HFFc6 (cell line): ENCODE data around the gene FLCN. TPM values are rescaled to one million over a fixed set of nuclear protein-coding genes. Genes with fewer than 3 reads are reported as not detected.
"Not testable (repeated sequence)": the region's sequence is repeated elsewhere in the genome, so short reads cannot be mapped to it uniquely, and the experiment has no call there.

ENCODE experiments used
- DNase-seq: peaks from one replicate; pipeline ENCODE4 v3.0.0-alpha.2; 2018
- H3K27ac Mint-ChIP-seq: 2 replicates; pipeline ENCODE4 v1.8.0; 2020; ENCODE audit warnings: mild to moderate bottlenecking, mixed read lengths
- H3K27me3 Mint-ChIP-seq: 2 replicates; pipeline ENCODE4 v1.8.0; 2021; ENCODE audit warnings: mild to moderate bottlenecking, moderate library complexity, mixed read lengths; ENCODE audit not compliant: insufficient read depth
- H3K36me3 Mint-ChIP-seq: 2 replicates; pipeline ENCODE4 v1.8.0; 2021; ENCODE audit warnings: low read depth, mixed read lengths
- H3K4me1 Mint-ChIP-seq: 2 replicates; pipeline ENCODE4 v1.8.0; 2020; ENCODE audit warnings: low read depth, mixed read lengths
- H3K4me3 Mint-ChIP-seq: 2 replicates; pipeline ENCODE4 v1.8.0; 2020; ENCODE audit warnings: mild to moderate bottlenecking, moderate library complexity, mixed read lengths
- H3K9me3 Mint-ChIP-seq: 2 replicates; pipeline ENCODE4 v1.8.0; 2020; ENCODE audit warnings: mild to moderate bottlenecking, mixed read lengths
- total RNA-seq, 6 experiments: library from RNA; stranded (reverse); fragmentation: NEBNext Ultra II Directional; extraction: Animal tissue kit (Norgen Biotek cat#: 25700); gene quantifications; 2 replicates in 1 of 6; 3 replicates in 5 of 6; pipeline ENCODE4 v1.2.3, GENCODE V29; 2021
- TF ChIP-seq, protein P1 (sequence below): fragments of 200-600 bp; sonication (generic); IDR thresholded peaks from 2 replicates; pipeline ENCODE4 v1.5.0; 2021; ENCODE audit warnings: antibody characterized with exemption, mild to moderate bottlenecking

FLCN gene
- total RNA-seq, 6 experiments from 2014 or later: 15.8 to 19.2 (median 17.3) TPM

DNA sequence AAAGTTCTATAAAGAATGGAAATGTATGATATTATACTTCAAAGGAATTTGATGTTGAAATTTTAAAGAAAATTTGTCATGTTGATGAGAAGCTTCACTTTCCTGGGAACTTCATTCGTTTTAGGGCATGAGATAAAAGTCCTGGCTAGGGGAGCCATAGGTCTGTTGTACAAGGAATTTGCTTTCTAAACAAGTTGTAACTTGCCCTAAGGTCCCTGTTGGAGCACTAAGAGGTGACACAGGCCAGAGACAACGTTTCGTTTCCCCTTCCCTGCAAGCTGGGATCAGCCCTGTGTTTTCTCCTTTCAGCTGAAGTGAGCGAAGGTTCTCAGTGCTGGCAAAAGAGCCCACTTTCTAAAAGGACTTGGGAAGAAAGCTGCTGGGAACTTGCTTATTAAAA, 47.4 kb downstream of the FLCN start:
- TF ChIP-seq, protein P1, sequence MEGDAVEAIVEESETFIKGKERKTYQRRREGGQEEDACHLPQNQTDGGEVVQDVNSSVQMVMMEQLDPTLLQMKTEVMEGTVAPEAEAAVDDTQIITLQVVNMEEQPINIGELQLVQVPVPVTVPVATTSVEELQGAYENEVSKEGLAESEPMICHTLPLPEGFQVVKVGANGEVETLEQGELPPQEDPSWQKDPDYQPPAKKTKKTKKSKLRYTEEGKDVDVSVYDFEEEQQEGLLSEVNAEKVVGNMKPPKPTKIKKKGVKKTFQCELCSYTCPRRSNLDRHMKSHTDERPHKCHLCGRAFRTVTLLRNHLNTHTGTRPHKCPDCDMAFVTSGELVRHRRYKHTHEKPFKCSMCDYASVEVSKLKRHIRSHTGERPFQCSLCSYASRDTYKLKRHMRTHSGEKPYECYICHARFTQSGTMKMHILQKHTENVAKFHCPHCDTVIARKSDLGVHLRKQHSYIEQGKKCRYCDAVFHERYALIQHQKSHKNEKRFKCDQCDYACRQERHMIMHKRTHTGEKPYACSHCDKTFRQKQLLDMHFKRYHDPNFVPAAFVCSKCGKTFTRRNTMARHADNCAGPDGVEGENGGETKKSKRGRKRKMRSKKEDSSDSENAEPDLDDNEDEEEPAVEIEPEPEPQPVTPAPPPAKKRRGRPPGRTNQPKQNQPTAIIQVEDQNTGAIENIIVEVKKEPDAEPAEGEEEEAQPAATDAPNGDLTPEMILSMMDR: no peak
- DNase-seq: no peak

DNA sequence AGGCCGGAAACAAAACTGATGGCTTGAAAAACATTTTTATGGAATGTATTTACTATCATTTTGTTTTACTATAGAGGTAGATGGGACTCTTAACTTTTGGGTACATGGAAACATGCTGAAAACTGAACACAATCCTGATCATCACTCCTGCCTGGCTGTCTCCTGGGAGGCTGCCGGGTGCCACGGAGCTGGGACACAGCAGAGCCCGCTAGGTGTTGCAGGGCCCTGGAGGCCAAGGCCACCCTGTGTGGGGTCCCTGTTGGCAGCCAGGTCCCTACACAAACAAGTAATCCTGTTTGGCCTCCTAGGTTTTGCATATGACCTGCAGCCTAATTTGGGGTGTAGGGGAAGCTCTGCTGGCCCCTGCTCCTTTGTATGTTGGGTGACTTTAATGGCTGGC, 48.4 kb downstream of the FLCN start:
- H3K27me3 Mint-ChIP-seq: peaks cover 22% of the 10 kb centered on the region
- TF ChIP-seq, protein P1: no peak
- no peak for DNase-seq
- H3K9me3 Mint-ChIP-seq: no peaks in the 10 kb centered on the region
- H3K36me3 Mint-ChIP-seq: peaks cover 21% of the 10 kb centered on the region
- peaks cover 30% of the 10 kb centered on the region for H3K4me1 Mint-ChIP-seq
- no peak overlapping the region for H3K27ac Mint-ChIP-seq
- H3K4me3 Mint-ChIP-seq: no peak overlapping the region

More for the DNA sequence above, 47.4 kb downstream of the FLCN start:
- H3K36me3 Mint-ChIP-seq: peaks cover 19% of the 10 kb centered on the region
- H3K9me3 Mint-ChIP-seq: no peaks in the 10 kb centered on the region
- peaks cover 30% of the 10 kb centered on the region for H3K4me1 Mint-ChIP-seq
- H3K27me3 Mint-ChIP-seq: peaks cover 20% of the 10 kb centered on the region
- peak overlapping the region; percentile 48 for H3K27ac Mint-ChIP-seq
- H3K4me3 Mint-ChIP-seq: no peak overlapping the region

DNA sequence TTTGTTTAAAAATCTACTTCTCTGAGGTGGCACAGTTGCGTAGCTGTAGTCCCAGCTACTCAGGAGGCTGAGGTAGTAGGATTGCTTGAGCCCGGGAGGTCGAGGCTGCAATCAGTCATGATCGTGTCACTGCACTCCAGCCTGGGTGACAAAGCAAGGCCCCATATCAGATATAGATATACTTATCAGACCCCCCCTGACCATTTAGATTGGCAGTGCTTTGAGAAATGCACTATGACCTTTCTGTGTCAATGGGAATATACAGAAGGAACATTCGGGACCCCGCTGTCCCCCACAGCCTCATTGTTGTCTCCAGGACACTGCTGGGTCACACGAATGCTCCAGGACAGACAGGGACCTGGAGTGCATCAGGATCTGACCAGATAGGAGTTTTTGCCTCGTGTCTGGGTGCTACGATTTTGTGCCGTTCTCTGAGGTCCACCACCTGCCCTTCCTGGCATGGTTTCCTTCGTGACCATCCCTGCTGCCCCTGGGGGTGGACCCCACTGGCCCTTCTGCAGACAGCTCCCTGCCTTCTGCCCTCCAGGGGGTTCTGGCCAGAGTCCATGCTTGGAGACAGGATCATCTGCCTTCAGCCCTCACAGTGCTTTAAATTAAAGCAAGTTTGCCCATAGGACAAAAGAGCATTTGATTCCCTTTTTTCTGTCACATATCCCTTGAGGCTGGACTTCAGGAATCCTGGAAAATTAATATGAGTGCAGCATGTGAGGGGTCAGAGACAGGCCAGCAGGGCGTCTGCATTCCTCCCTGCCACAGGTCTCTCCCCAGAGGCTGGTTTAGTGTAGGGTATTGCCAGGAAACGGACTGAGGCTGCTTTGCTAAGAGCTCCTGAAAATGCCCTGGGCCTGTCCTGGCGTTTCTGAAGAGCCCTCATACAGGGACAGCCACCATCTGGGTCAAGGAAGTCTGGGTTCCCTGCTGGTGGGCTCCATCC, 50.1 kb downstream of the FLCN start:
- TF ChIP-seq, protein P1: no peak
- Mint-ChIP-seq H3K27ac (no peak overlapping the region), H3K9me3 (no peaks in the 10 kb centered on the region), H3K36me3 (peaks cover 27% of the 10 kb centered on the region), H3K4me1 (peaks cover 30% of the 10 kb centered on the region), H3K27me3 (peaks cover 19% of the 10 kb centered on the region), H3K4me3 (no peak overlapping the region)
- DNase-seq: no peak

DNA sequence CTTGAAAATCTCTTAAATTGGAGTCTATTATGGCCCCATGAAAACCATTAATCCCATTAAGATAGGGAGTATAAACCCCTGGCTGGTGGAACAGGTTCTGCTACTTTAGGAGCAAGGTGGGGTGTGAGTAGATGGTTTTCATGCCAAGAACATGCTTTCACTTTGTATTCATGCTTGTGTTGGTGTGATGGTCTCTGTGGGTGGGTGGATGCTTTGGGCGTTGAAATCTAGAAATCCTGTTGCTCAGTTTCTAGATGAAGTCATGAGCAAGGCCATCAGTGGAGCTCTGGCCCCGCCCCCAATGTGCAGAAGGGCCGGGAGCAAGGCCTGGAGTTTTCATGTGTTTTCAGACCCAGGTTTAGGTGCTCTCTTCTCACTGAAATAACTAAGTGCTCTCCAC, 50.9 kb downstream of the FLCN start:
- no peak overlapping the region for H3K4me3 Mint-ChIP-seq
- H3K27ac Mint-ChIP-seq: no peak overlapping the region
- H3K9me3 Mint-ChIP-seq: no peaks in the 10 kb centered on the region
- peaks cover 27% of the 10 kb centered on the region for H3K4me1 Mint-ChIP-seq
- TF ChIP-seq, protein P1: no peak
- peaks cover 17% of the 10 kb centered on the region for H3K27me3 Mint-ChIP-seq
- DNase-seq: no peak
- peaks cover 32% of the 10 kb centered on the region for H3K36me3 Mint-ChIP-seq

DNA sequence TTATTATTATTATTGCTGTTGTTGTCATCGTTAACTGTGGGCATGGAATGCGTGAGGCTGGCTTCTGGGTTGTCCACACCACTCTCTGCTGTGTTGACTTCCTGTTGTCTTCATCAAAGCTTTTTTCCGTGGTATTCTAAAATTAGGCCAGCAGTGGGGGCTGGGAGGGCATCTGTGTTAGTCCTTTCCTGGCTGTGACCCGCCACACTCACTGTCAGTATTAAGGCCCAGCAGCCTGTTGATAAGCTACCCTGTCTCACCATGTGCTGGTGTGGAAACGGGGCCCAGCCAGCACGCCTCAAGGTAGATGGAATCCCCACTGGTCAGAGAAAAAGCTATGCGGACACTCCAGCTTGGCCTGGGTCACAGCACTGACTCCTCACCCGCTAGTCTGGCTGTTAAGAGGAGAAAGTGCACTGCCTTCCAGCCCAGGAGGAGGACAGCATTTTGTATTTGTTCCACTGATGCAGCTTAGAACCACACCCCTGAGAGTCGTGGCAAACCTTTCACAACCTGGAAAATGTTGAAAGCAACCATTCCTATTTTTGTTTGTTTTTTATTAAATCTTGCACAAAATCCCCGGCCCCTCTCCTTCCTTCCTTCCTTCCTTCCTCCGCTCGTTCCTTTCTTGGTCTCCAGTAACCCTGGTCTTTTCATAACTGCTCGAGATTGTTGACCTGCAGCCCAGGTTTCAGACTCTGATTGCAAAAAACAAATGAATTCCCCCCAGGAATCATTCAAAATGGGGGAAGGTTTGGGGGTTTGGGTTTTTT, 51.8 kb downstream of the FLCN start:
- H3K4me3 Mint-ChIP-seq, DNase-seq, H3K9me3 Mint-ChIP-seq, H3K27ac Mint-ChIP-seq: not testable (repeated sequence)
- Mint-ChIP-seq H3K4me1 (peaks cover 24% of the 10 kb centered on the region), H3K27me3 (peaks cover 17% of the 10 kb centered on the region), H3K36me3 (peaks cover 39% of the 10 kb centered on the region)
